Lower lobe of right lung (tissue), 2 donors: ENCODE measurements around the gene CCR3. TPM values are rescaled to one million over a fixed set of nuclear protein-coding genes. Genes with fewer than 3 reads are reported as not detected.
A peak's percentile ranks its signal among the peaks of the same experiment; 100 is the strongest.

Experiments used
- ATAC-seq, 2 donors: fragments of 200-7000 bp; cut with Tn5 transposase; one replicate each; pipeline ENCODE4 v1.9.1; 2020 to 2022; ENCODE audit warnings: mild to moderate bottlenecking in 2 of 2, moderate library complexity in 2 of 2
- DNase-seq: peaks from one replicate; pipeline ENCODE4 v3.0.0-alpha.2; 2020
- H3K27ac ChIP-seq: fragments of 200-600 bp; one replicate; pipeline ENCODE4 v1.8.0; 2022
- H3K27me3 ChIP-seq: fragments of 200-600 bp; one replicate; pipeline ENCODE4 v1.8.0; 2022; ENCODE audit warnings: low read depth
- H3K36me3 ChIP-seq: fragments of 200-600 bp; one replicate; pipeline ENCODE4 v1.8.0; 2022; ENCODE audit warnings: mild to moderate bottlenecking
- H3K4me1 ChIP-seq: fragments of 200-600 bp; one replicate; pipeline ENCODE4 v1.8.0; 2022
- H3K4me3 ChIP-seq: fragments of 200-600 bp; one replicate; pipeline ENCODE4 v1.8.0; 2022; ENCODE audit warnings: mild to moderate bottlenecking
- H3K9me3 ChIP-seq: fragments of 200-600 bp; one replicate; pipeline ENCODE4 v1.8.0; 2022
- CTCF ChIP-seq: fragments of 200-600 bp; IDR thresholded peaks from one replicate; pipeline ENCODE4 v1.8.0; 2022; ENCODE audit warnings: antibody characterized with exemption, mild to moderate bottlenecking
- intact Hi-C: fragments of 100-400 bp; cut with DNase I; formaldehyde crosslinking; loops from one replicate; pipeline ENCODE4 v1.11.0; 2022
- total RNA-seq: library from RNA; stranded (reverse); fragmentation: NEBNext Ultra II Directional; extraction: Animal tissue kit (Norgen Biotek cat#: 25700); gene quantifications from one replicate; pipeline ENCODE4 v1.2.1, GENCODE V29; 2021
- donor health status: DM: no; HTN: yes; CAD: no; lungs with severe emphysema.

Gene CCR3
- total RNA-seq, 1 donor from 2014 or later, result not detected

GRCh38 chr3:46303240-46303639 is 61.0 kb downstream of the CCR3 start:
- no peak for ATAC-seq
- no peak overlapping the region for H3K27ac ChIP-seq
- peaks cover 22% of the 10 kb centered on the region for H3K4me1 ChIP-seq
- H3K27me3 ChIP-seq, result no peaks in the 10 kb centered on the region
- H3K9me3 ChIP-seq, result no peaks in the 10 kb centered on the region
- intact Hi-C loops, result no loop called here
- DNase-seq, result no peak
- no peaks in the 10 kb centered on the region for H3K36me3 ChIP-seq
- TF ChIP-seq CTCF, result no peak
- no peak overlapping the region for H3K4me3 ChIP-seq

- Histone ChIP-seq H3K27me3 (no peaks in the 10 kb centered on the region), H3K36me3 (no peaks in the 10 kb centered on the region), H3K27ac (no peak overlapping the region), H3K4me3 (no peak overlapping the region), H3K9me3 (no peaks in the 10 kb centered on the region), H3K4me1 (peaks cover 15% of the 10 kb centered on the region)
- DNase-seq, result no peak
- ATAC-seq, result no peak
- no peak for TF ChIP-seq CTCF
- intact Hi-C loops, result no loop called here
Observed at GRCh38 chr3:46304739-46305138, 62.5 kb downstream of the CCR3 start.

GRCh38 chr3:46312991-46313390 is 70.7 kb downstream of the CCR3 start:
- Histone ChIP-seq H3K9me3 (no peaks in the 10 kb centered on the region), H3K27ac (no peak overlapping the region), H3K4me3 (no peak overlapping the region), H3K36me3 (no peaks in the 10 kb centered on the region), H3K4me1 (peaks cover 20% of the 10 kb centered on the region), H3K27me3 (no peaks in the 10 kb centered on the region)
- no peak for TF ChIP-seq CTCF
- intact Hi-C loops, result no loop called here
- ATAC-seq (peak; percentile 78 to 87), DNase-seq (no peak)

- ATAC-seq, result no peak
- Histone ChIP-seq H3K4me3 (no peak overlapping the region), H3K9me3 (no peaks in the 10 kb centered on the region), H3K4me1 (peaks cover 20% of the 10 kb centered on the region), H3K36me3 (no peaks in the 10 kb centered on the region), H3K27ac (no peak overlapping the region), H3K27me3 (no peaks in the 10 kb centered on the region)
- no peak for TF ChIP-seq CTCF
- intact Hi-C loops, result no loop called here
- no peak for DNase-seq
Observed at GRCh38 chr3:46314517-46314916, 72.3 kb downstream of the CCR3 start.

GRCh38 chr3:46316206-46316605 is 73.9 kb downstream of the CCR3 start:
- H3K27ac ChIP-seq, result peak overlapping the region; percentile 53

More at GRCh38 chr3:46316206-46316605, 73.9 kb downstream of the CCR3 start:
- TF ChIP-seq CTCF, result no peak
- Histone ChIP-seq H3K4me3 (no peak overlapping the region), H3K27me3 (no peaks in the 10 kb centered on the region), H3K36me3 (no peaks in the 10 kb centered on the region), H3K4me1 (peaks cover 20% of the 10 kb centered on the region), H3K9me3 (no peaks in the 10 kb centered on the region)
- intact Hi-C loops, result no loop called here
- ATAC-seq (no peak), DNase-seq (no peak)

Other genes with a start within 250 kb of the CCR3 start
- gene FYCO1, start 246.6 kb upstream of the CCR3 start, total RNA-seq, result 40.9 TPM
- 0.32 TPM for gene XCR1, start 215.0 kb upstream of the CCR3 start, total RNA-seq
- gene CCR1, start 34.1 kb upstream of the CCR3 start, total RNA-seq, result 47.4 TPM
- gene CCR2, start 111.7 kb downstream of the CCR3 start, total RNA-seq, result 15.8 TPM
- 5.3 TPM for gene CCR5, start 128.5 kb downstream of the CCR3 start, total RNA-seq
- 23.5 TPM for gene CCRL2, start 164.8 kb downstream of the CCR3 start, total RNA-seq
- gene LTF, start 222.4 kb downstream of the CCR3 start, total RNA-seq, result 53.5 TPM